K562 (cell line): ENCODE results near the gene TBX10. TPM values are rescaled to one million over a fixed set of nuclear protein-coding genes. Genes with fewer than 3 reads are reported as not detected.

Experiments
- ATAC-seq: fragments of 200-7000 bp; cut with Tn5 transposase; 3 replicates; pipeline ENCODE4 v1.9.1; 2020; ENCODE audit warnings: moderate library complexity
- BruUV-seq: library from RNA; stranded (reverse); fragments of 400-500 nt; replicated peaks from 2 replicates; lab custom pipeline; 2021; lab: Mats Ljungman, UMichigan
- CTCF ChIA-PET: fragments of 300-600 bp; formaldehyde crosslinking; extraction: SDS; loops from one replicate; lab custom pipeline; 2021; ENCODE audit warnings: low intra/inter-chr PET ratio; lab: Yijun Ruan, JAX
- POLR2A ChIA-PET: fragments of 300-600, 350-650 bp; sonication (Branson Sonifier 250); formaldehyde crosslinking; extraction: SDS; loops from one replicate; lab custom pipeline; 2021; ENCODE audit warnings: antibody characterized with exemption, inconsistent platforms; lab: Yijun Ruan, JAX
- DNase-seq, 4 experiments: peaks; one replicate each; pipeline versions ENCODE4 v3.0.0 to v3.0.0-alpha.2; 2011 to 2018; ENCODE audit warnings: low spot score in 3 of 4, mixed read lengths in 3 of 4; ENCODE audit errors: extremely low read depth in 1 of 4
- FAIRE-seq: peaks from 2 replicates; lab custom pipeline; 2011; peaks lifted over from hg19 to GRCh38; lab: Jason Lieb, UNC
- H2AFZ ChIP-seq: 2 replicates; pipeline ENCODE4 v1.6.0; 2011; ENCODE audit warnings: low read depth, low read length, control low read depth, inconsistent platforms
- H3K27ac ChIP-seq: fragments of 200-600 bp; 3 replicates; pipeline ENCODE4 v1.8.0; 2011; ENCODE audit warnings: low read depth, mild to moderate bottlenecking, control low read depth, inconsistent platforms, low read length, moderate library complexity, mixed read lengths; ENCODE audit errors: extremely low read depth
- H3K27me3 ChIP-seq, 2 experiments: fragments of 300-600 bp in 1 of 2; 2 replicates in 1 of 2; 3 replicates in 1 of 2; pipeline versions ENCODE4 v1.6.0 to v1.8.0; 2011; ENCODE audit warnings: inconsistent platforms in 2 of 2, low read length in 2 of 2, mild to moderate bottlenecking in 1 of 2, mixed read lengths in 1 of 2, moderate library complexity in 1 of 2; ENCODE audit not compliant: control insufficient read depth in 2 of 2, insufficient read depth in 2 of 2
- H3K36me3 ChIP-seq: fragments of 300-600 bp; 3 replicates; pipeline ENCODE4 v1.8.0; 2011; ENCODE audit warnings: mild to moderate bottlenecking, low read length, inconsistent platforms; ENCODE audit not compliant: control insufficient read depth, insufficient read depth
- H3K4me1 ChIP-seq, 2 experiments: fragments of 200-600 bp in 1 of 2; replicated peaks in 1 of 2; 2 replicates in 1 of 2; 3 replicates in 1 of 2; pipeline versions ENCODE4 v1.5.1 to v1.8.0; 2011; ENCODE audit warnings: inconsistent platforms in 2 of 2, low read length in 2 of 2, mild to moderate bottlenecking in 1 of 2, mixed read lengths in 1 of 2, moderate library complexity in 1 of 2; ENCODE audit not compliant: control insufficient read depth in 2 of 2, insufficient read depth in 2 of 2
- H3K4me2 ChIP-seq: 2 replicates; pipeline ENCODE4 v1.6.1; 2011; ENCODE audit warnings: low read length, control low read depth, inconsistent platforms, mixed read lengths; ENCODE audit not compliant: insufficient read depth
- H3K4me3 ChIP-seq: fragments of 200-600 bp; sonication (generic), shearing (Covaris generic); 2 replicates; pipeline ENCODE4 v1.5.1; 2016; ENCODE audit warnings: control low read depth, inconsistent platforms
- H3K79me2 ChIP-seq: fragments of 200-600 bp; 3 replicates; pipeline ENCODE4 v1.8.0; 2011; ENCODE audit warnings: low read length, inconsistent platforms; ENCODE audit not compliant: control insufficient read depth, insufficient read depth
- H3K9ac ChIP-seq, 2 experiments: 2 replicates each; pipeline versions ENCODE4 v1.6.0 to v1.6.1; 2011; ENCODE audit warnings: low read depth in 2 of 2, low read length in 2 of 2, control low read depth in 1 of 2, inconsistent platforms in 1 of 2, mild to moderate bottlenecking in 1 of 2, mixed read lengths in 1 of 2; ENCODE audit not compliant: insufficient read depth in 1 of 2
- H3K9me1 ChIP-seq: one replicate; pipeline ENCODE4 v1.6.0; 2011; ENCODE audit warnings: inconsistent platforms, mild to moderate bottlenecking, low read length, moderate library complexity; ENCODE audit not compliant: control insufficient read depth, insufficient read depth
- H3K9me3 ChIP-seq: replicated peaks from 2 replicates; pipeline ENCODE4 v1.5.1; 2011; ENCODE audit warnings: low read depth, low read length, inconsistent platforms; ENCODE audit not compliant: control insufficient read depth, insufficient read depth
- H4K20me1 ChIP-seq: replicated peaks from 2 replicates; pipeline ENCODE4 v1.6.1; 2011; ENCODE audit warnings: low read length, inconsistent platforms, mixed read lengths; ENCODE audit not compliant: control insufficient read depth, insufficient read depth
- KDM1A ChIP-seq, 2 experiments: fragments of 450-650 bp; IDR thresholded peaks; 2 replicates each; pipeline ENCODE4 v1.6.1; 2016; ENCODE audit warnings: mild to moderate bottlenecking in 2 of 2
- POLR2G ChIP-seq: fragments of 200-400 bp; formaldehyde crosslinking; IDR thresholded peaks from 2 replicates; pipeline ENCODE4 v1.6.1; 2017; ENCODE audit warnings: low read depth, mild to moderate bottlenecking, antibody characterized with exemption, low read length, moderate library complexity
- POU5F1 ChIP-seq: fragments of 150-350 bp; IDR thresholded peaks from 2 replicates; pipeline ENCODE4 v1.6.1; 2014; ENCODE audit warnings: borderline replicate concordance, low read length, low read depth, mild to moderate bottlenecking; ENCODE audit not compliant: partially characterized antibody
- TEAD2 ChIP-seq: fragments of 450-650 bp; IDR thresholded peaks from 2 replicates; pipeline ENCODE4 v1.6.1; 2016; ENCODE audit warnings: missing genetic modification characterization, control low read depth, missing compliant biosample characterization
- ZNF699 ChIP-seq: fragments of 250-450 bp; sonication (Bioruptor Pico); IDR thresholded peaks from 2 replicates; pipeline ENCODE4 v1.8.0; 2021; ENCODE audit warnings: mild to moderate bottlenecking, moderate library complexity; ENCODE audit not compliant: insufficient replicate concordance
- ZNF764 ChIP-seq: fragments of 250-450 bp; sonication (Bioruptor Pico); IDR thresholded peaks from 2 replicates; pipeline ENCODE4 v1.4.0; 2020; ENCODE audit warnings: low read depth, mild to moderate bottlenecking, moderate library complexity
- WGBS: fragments of 100-300 bp; shearing (Covaris generic); methylation state at CpG from one replicate; pipeline ENCODE4 v1.1.6; 2016; ENCODE audit warnings: low coverage, mixed read lengths; ENCODE audit not compliant: insufficient coverage; ENCODE audit errors: missing lambda C conversion rate; 5-methylcytosine and 5-hydroxymethylcytosine counted together
- in situ Hi-C: fragments of 300-500 bp; cut with MboI; formaldehyde crosslinking; loops from 4 replicates; pipeline ENCODE4 v1.15.0; 2018; ENCODE audit warnings: inconsistent platforms, mixed read lengths
- intact Hi-C: fragments of 100-400 bp; cut with micrococcal nuclease; formaldehyde crosslinking; loops from 2 replicates; pipeline ENCODE4 v1.14.2; 2022
- polyA plus RNA-seq, 8 experiments: library from polyadenylated mRNA; depleted of rRNA in 4 of 8; stranded (reverse) in 5 of 8; unstranded in 3 of 8; fragments of >200 nt; fragmentation: Nextera tagmentation in 2 of 8; fragmentation: Illumina TruSeq in 1 of 8; extraction: Ambion mirVana in 2 of 8; extraction: Trizol in 1 of 8; gene quantifications; 2 replicates each; pipeline versions ENCODE4 v1.2.1 to v1.2.3, GENCODE V29; 2011 to 2014; ENCODE audit warnings: inconsistent platforms in 1 of 8, missing spikeins in 1 of 8
- total RNA-seq, 7 experiments: library from RNA; depleted of rRNA in 6 of 7; stranded (reverse); fragments of >200 nt in 6 of 7; fragmentation: Illumina TruSeq in 2 of 7; extraction: Trizol in 2 of 7; gene quantifications; 2 replicates each; pipeline versions ENCODE4 v1.2.1 to v1.2.3, GENCODE V29; 2011 to 2021; ENCODE audit warnings: low replicate concordance in 1 of 7
- TF ChIP-seq, protein P1 (sequence below): fragments of 250-450 bp; sonication (Bioruptor Pico); IDR thresholded peaks from 2 replicates; pipeline ENCODE4 v1.4.0; 2020
- TF ChIP-seq, protein P2 (sequence below): sonication (generic); formaldehyde crosslinking; IDR thresholded peaks from 2 replicates; pipeline ENCODE4 v1.9.0; 2022; ENCODE audit warnings: mild to moderate bottlenecking, missing genetic modification reagents
- TF ChIP-seq, protein P3 (sequence below): fragments of 250-450 bp; sonication (Bioruptor Pico); IDR thresholded peaks from 2 replicates; pipeline ENCODE4 v1.4.0; 2020
- TF ChIP-seq, protein P4 (sequence below): sonication (generic); formaldehyde crosslinking; IDR thresholded peaks from 2 replicates; pipeline ENCODE4 v1.8.1; 2023; ENCODE audit warnings: mild to moderate bottlenecking, missing genetic modification reagents

Gene TBX10
- total and polyA plus RNA-seq, 9 of the 15 experiments (the other 6 are each of a cell fraction or from before 2014, with no cell fraction given), result not detected

DNA sequence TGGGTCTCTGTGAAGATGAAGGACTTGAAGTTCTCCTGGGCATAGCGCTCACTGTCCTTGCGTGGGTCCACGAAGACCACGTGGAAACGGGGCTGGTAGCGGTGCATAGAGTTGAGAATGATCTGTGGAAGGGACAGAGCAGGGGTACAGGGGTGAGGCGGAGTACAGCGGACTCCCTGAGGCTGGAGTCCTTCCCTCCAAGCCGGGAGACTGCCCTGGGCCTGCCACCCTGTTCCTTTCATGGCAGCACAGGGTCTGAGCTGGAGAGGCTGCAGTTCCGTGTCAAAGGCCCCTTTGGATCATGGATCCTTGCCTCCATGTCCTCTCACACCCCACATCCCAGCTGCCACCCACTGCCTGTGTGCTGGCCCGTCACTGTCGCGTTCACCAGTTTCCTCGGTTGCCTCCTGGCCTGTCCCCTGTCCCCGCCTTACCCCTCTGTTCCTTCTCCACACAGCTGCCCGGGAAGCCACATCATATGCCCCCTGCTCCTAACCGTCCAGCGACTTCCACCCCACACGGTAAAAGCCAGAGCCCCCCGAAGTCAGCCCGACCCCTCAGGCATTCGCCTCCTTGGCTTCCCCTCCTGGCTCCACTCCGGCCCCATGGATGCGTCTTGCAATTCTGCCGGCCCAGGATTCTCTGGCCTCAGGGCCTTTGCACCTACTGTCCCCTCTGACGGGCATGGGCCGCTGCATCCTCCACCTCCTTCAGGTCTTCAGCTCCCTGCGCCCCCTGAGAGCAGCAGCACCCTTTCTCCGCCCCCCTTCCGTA lies 6.4 kb downstream of the TBX10 start:
- H2AFZ ChIP-seq, result no peak overlapping the region
- no peaks in the 10 kb centered on the region for H3K27me3 ChIP-seq
- no peaks in the 10 kb centered on the region for H3K9me1 ChIP-seq
- no peak for ATAC-seq
- ChIA-PET POLR2A (interaction anchor here (0.6 kb wide), 1 partner anchor 190 kb away, joined by 3 read pairs; no protein-coding TSS in a partner anchor), CTCF (interaction anchor here (0.6 kb wide), 1 partner anchor 1699 kb away, joined by 3 read pairs; no protein-coding TSS in a partner anchor)
- H3K9me3 ChIP-seq, result no peaks in the 10 kb centered on the region
- no peaks in the 10 kb centered on the region for H3K79me2 ChIP-seq
- FAIRE-seq, result no peak
- H3K9ac ChIP-seq, result peak overlapping the region in 1 of 2 experiments; percentile 70; a peak in 1 of 4 replicates
- no peaks in the 10 kb centered on the region for H4K20me1 ChIP-seq
- no peak for TF ChIP-seq POU5F1
- TF ChIP-seq, protein P1, sequence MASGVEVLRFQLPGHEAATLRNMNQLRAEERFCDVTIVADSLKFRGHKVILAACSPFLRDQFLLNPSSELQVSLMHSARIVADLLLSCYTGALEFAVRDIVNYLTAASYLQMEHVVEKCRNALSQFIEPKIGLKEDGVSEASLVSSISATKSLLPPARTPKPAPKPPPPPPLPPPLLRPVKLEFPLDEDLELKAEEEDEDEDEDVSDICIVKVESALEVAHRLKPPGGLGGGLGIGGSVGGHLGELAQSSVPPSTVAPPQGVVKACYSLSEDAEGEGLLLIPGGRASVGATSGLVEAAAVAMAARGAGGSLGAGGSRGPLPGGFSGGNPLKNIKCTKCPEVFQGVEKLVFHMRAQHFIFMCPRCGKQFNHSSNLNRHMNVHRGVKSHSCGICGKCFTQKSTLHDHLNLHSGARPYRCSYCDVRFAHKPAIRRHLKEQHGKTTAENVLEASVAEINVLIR, result no peak
- peak; percentile 39; the same call in 1 of the 2 replicates for TF ChIP-seq POLR2G
- no peak for TF ChIP-seq ZNF699 (CRISPR knock-in tag)
- TF ChIP-seq ZNF764, result no peak
- TF ChIP-seq, protein P2, sequence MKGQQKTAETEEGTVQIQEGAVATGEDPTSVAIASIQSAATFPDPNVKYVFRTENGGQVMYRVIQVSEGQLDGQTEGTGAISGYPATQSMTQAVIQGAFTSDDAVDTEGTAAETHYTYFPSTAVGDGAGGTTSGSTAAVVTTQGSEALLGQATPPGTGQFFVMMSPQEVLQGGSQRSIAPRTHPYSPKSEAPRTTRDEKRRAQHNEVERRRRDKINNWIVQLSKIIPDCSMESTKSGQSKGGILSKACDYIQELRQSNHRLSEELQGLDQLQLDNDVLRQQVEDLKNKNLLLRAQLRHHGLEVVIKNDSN (CRISPR knock-in tag), result no peak
- TF ChIP-seq, protein P3, sequence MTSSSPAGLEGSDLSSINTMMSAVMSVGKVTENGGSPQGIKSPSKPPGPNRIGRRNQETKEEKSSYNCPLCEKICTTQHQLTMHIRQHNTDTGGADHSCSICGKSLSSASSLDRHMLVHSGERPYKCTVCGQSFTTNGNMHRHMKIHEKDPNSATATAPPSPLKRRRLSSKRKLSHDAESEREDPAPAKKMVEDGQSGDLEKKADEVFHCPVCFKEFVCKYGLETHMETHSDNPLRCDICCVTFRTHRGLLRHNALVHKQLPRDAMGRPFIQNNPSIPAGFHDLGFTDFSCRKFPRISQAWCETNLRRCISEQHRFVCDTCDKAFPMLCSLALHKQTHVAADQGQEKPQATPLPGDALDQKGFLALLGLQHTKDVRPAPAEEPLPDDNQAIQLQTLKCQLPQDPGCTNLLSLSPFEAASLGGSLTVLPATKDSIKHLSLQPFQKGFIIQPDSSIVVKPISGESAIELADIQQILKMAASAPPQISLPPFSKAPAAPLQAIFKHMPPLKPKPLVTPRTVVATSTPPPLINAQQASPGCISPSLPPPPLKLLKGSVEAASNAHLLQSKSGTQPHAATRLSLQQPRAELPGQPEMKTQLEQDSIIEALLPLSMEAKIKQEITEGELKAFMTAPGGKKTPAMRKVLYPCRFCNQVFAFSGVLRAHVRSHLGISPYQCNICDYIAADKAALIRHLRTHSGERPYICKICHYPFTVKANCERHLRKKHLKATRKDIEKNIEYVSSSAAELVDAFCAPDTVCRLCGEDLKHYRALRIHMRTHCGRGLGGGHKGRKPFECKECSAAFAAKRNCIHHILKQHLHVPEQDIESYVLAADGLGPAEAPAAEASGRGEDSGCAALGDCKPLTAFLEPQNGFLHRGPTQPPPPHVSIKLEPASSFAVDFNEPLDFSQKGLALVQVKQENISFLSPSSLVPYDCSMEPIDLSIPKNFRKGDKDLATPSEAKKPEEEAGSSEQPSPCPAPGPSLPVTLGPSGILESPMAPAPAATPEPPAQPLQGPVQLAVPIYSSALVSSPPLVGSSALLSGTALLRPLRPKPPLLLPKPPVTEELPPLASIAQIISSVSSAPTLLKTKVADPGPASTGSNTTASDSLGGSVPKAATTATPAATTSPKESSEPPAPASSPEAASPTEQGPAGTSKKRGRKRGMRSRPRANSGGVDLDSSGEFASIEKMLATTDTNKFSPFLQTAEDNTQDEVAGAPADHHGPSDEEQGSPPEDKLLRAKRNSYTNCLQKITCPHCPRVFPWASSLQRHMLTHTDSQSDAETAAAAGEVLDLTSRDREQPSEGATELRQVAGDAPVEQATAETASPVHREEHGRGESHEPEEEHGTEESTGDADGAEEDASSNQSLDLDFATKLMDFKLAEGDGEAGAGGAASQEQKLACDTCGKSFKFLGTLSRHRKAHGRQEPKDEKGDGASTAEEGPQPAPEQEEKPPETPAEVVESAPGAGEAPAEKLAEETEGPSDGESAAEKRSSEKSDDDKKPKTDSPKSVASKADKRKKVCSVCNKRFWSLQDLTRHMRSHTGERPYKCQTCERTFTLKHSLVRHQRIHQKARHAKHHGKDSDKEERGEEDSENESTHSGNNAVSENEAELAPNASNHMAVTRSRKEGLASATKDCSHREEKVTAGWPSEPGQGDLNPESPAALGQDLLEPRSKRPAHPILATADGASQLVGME (CRISPR knock-in tag), result no peak
- TF ChIP-seq, protein P4, sequence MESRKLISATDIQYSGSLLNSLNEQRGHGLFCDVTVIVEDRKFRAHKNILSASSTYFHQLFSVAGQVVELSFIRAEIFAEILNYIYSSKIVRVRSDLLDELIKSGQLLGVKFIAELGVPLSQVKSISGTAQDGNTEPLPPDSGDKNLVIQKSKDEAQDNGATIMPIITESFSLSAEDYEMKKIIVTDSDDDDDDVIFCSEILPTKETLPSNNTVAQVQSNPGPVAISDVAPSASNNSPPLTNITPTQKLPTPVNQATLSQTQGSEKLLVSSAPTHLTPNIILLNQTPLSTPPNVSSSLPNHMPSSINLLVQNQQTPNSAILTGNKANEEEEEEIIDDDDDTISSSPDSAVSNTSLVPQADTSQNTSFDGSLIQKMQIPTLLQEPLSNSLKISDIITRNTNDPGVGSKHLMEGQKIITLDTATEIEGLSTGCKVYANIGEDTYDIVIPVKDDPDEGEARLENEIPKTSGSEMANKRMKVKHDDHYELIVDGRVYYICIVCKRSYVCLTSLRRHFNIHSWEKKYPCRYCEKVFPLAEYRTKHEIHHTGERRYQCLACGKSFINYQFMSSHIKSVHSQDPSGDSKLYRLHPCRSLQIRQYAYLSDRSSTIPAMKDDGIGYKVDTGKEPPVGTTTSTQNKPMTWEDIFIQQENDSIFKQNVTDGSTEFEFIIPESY, result 0 out of 2 replicates have a peak, but pooled peaks have one; percentile 9
- no peak for TF ChIP-seq TEAD2
- TF ChIP-seq KDM1A (IDR thresholded peaks at IDR 0.05), result peak in 1 of 2 experiments; percentile 20; a peak in 1 of 4 replicates
- H3K4me2 ChIP-seq, result no peak overlapping the region
- no TSS peak for BruUV-seq
- DNase-seq, result no peak
- 73% methylated on average over 23 of the region's 30 CpGs for WGBS
- H3K4me3 ChIP-seq, result no peak overlapping the region
- H3K4me1 ChIP-seq, result peaks cover 10 to 59% of the 10 kb centered on the region in 2 experiments
- in situ Hi-C loops, result no loop called here
- intact Hi-C loops, result loop anchor here (5.0 kb wide), 1 partner anchor 64 kb away; no protein-coding TSS in a partner anchor
- H3K27ac ChIP-seq, result no peak overlapping the region
- peaks cover 4% of the 10 kb centered on the region; the same call in 1 of the 3 replicates for H3K36me3 ChIP-seq
